ENCODE results near the gene CNOT8. TPM values are rescaled to one million over a fixed set of nuclear protein-coding genes. Genes with fewer than 3 reads are reported as not detected.

Gene CNOT8
- total RNA-seq, 1 experiment from 2014 or later: 45.9 TPM

DNA sequence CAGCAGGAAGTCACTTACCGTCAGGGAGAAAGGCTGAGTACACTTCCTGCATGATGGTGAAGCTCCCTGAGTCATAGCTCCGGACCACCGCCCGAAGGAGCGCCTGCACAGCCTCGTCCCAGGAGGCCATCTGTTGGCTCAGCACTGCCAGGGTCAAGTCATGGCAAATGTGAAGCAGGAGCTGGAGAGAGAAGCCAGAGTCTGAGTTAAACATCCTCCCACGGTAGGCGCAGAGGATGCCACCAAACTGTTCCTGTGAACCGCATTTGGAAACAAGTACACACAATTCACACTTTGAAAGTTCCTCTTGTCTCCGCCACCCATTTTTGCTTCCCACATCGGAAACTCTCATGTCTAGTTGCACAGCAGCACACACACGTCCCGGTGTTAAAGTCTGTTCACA is 33.9 kb downstream of the CNOT8 start:
- H3K27me3 ChIP-seq (ENCODE audit: control insufficient read depth, insufficient read depth, low read length): no peaks in the 10 kb centered on the region
- BruUV-seq (replicated peaks): no TSS peak
- CTCF ChIA-PET: no interaction called here
- H3K4me1 ChIP-seq (ENCODE audit: control insufficient read depth, insufficient read depth, low read length): no peaks in the 10 kb centered on the region
- H3K36me3 ChIP-seq (ENCODE audit: control insufficient read depth, insufficient read depth, low read length): peaks cover 26% of the 10 kb centered on the region
- H3K4me3 ChIP-seq (ENCODE audit: low read depth in 2 of 2, low read length in 2 of 2): no peak overlapping the region
- TF ChIP-seq POLR2AphosphoS5 (IDR thresholded peaks at IDR 0.05; ENCODE audit: low read depth, low read length) (no peak), SIN3A (IDR thresholded peaks at IDR 0.05; ENCODE audit: borderline replicate concordance, insufficient read depth, low read depth, low read length) (no peak), TCF7L2 (IDR thresholded peaks at IDR 0.05; ENCODE audit: low read depth, low read length) (no peak)
- TF ChIP-seq, protein P1, sequence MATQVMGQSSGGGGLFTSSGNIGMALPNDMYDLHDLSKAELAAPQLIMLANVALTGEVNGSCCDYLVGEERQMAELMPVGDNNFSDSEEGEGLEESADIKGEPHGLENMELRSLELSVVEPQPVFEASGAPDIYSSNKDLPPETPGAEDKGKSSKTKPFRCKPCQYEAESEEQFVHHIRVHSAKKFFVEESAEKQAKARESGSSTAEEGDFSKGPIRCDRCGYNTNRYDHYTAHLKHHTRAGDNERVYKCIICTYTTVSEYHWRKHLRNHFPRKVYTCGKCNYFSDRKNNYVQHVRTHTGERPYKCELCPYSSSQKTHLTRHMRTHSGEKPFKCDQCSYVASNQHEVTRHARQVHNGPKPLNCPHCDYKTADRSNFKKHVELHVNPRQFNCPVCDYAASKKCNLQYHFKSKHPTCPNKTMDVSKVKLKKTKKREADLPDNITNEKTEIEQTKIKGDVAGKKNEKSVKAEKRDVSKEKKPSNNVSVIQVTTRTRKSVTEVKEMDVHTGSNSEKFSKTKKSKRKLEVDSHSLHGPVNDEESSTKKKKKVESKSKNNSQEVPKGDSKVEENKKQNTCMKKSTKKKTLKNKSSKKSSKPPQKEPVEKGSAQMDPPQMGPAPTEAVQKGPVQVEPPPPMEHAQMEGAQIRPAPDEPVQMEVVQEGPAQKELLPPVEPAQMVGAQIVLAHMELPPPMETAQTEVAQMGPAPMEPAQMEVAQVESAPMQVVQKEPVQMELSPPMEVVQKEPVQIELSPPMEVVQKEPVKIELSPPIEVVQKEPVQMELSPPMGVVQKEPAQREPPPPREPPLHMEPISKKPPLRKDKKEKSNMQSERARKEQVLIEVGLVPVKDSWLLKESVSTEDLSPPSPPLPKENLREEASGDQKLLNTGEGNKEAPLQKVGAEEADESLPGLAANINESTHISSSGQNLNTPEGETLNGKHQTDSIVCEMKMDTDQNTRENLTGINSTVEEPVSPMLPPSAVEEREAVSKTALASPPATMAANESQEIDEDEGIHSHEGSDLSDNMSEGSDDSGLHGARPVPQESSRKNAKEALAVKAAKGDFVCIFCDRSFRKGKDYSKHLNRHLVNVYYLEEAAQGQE (IDR thresholded peaks at IDR 0.05; ENCODE audit: insufficient read depth in 1 of 2, low read depth in 2 of 2, low read length in 1 of 2): no peak
- TF ChIP-seq, protein P2, sequence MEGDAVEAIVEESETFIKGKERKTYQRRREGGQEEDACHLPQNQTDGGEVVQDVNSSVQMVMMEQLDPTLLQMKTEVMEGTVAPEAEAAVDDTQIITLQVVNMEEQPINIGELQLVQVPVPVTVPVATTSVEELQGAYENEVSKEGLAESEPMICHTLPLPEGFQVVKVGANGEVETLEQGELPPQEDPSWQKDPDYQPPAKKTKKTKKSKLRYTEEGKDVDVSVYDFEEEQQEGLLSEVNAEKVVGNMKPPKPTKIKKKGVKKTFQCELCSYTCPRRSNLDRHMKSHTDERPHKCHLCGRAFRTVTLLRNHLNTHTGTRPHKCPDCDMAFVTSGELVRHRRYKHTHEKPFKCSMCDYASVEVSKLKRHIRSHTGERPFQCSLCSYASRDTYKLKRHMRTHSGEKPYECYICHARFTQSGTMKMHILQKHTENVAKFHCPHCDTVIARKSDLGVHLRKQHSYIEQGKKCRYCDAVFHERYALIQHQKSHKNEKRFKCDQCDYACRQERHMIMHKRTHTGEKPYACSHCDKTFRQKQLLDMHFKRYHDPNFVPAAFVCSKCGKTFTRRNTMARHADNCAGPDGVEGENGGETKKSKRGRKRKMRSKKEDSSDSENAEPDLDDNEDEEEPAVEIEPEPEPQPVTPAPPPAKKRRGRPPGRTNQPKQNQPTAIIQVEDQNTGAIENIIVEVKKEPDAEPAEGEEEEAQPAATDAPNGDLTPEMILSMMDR (IDR thresholded peaks at IDR 0.05): no peak
- in situ Hi-C loops (cut with HindIII; ENCODE audit: low pct_unique_long_range_greater_than_20kb, low sequenced_read_pairs) (no loop called here), intact Hi-C loops (cut with micrococcal nuclease; ENCODE audit: unreplicated experiment) (no loop called here)
- POLR2A ChIA-PET: no interaction called here
- no peak for ATAC-seq
- no peak for DNase-seq (ENCODE audit: low read depth, low spot score)
- H3K9me3 ChIP-seq (ENCODE audit: control insufficient read depth, insufficient read depth, low read depth, low read length): peaks cover 5% of the 10 kb centered on the region; the same call in 1 of the 2 replicates
- no peak overlapping the region for H3K27ac ChIP-seq (ENCODE audit: low read length)

DNA sequence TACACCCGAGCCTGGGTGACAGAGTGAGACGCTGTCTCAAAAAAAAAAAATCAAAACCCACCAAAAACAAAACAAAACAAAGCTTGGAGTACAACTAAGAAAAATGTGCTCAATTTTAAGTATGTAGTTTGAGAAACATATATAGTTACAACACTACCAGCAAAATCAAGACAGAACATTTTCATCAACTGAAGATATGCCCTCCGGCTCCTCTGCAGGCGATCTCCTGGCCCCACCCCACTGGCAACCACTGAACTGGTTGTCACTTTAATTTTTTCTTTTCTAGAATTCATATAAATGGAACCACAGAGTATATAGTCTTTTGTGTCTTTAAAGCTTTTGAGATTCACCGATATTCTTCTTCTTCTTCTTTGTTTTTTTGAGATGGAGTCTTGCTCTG is 35.0 kb downstream of the CNOT8 start:
- ChIA-PET CTCF (no interaction called here), POLR2A (no interaction called here)
- TF ChIP-seq, protein P1 (IDR thresholded peaks at IDR 0.05; ENCODE audit: insufficient read depth in 1 of 2, low read depth in 2 of 2, low read length in 1 of 2): no peak
- TF ChIP-seq SIN3A (IDR thresholded peaks at IDR 0.05; ENCODE audit: borderline replicate concordance, insufficient read depth, low read depth, low read length): no peak
- TF ChIP-seq TCF7L2 (IDR thresholded peaks at IDR 0.05; ENCODE audit: low read depth, low read length): no peak
- TF ChIP-seq, protein P2 (IDR thresholded peaks at IDR 0.05): no peak
- TF ChIP-seq POLR2AphosphoS5 (IDR thresholded peaks at IDR 0.05; ENCODE audit: low read depth, low read length): no peak
- H3K27me3 ChIP-seq (ENCODE audit: control insufficient read depth, insufficient read depth, low read length): no peaks in the 10 kb centered on the region
- H3K9me3 ChIP-seq (ENCODE audit: control insufficient read depth, insufficient read depth, low read depth, low read length): no peaks in the 10 kb centered on the region
- in situ Hi-C loops (cut with HindIII; ENCODE audit: low pct_unique_long_range_greater_than_20kb, low sequenced_read_pairs): no loop called here
- intact Hi-C loops (cut with micrococcal nuclease; ENCODE audit: unreplicated experiment): no loop called here
- BruUV-seq (replicated peaks): no TSS peak
- H3K27ac ChIP-seq (ENCODE audit: low read length): no peak overlapping the region
- H3K4me3 ChIP-seq (ENCODE audit: low read depth in 2 of 2, low read length in 2 of 2): no peak overlapping the region
- peaks cover 19% of the 10 kb centered on the region for H3K36me3 ChIP-seq (ENCODE audit: control insufficient read depth, insufficient read depth, low read length)
- no peak for DNase-seq (ENCODE audit: low read depth, low spot score)
- H3K4me1 ChIP-seq (ENCODE audit: control insufficient read depth, insufficient read depth, low read length): no peaks in the 10 kb centered on the region
- no peak for ATAC-seq

Measured in Panc1 (cell line).